B cell (primary cell): ENCODE measurements around the gene USP22. TPM values are rescaled to one million over a fixed set of nuclear protein-coding genes. Genes with fewer than 3 reads are reported as not detected.

ENCODE experiments used
- ATAC-seq: fragments of 200-7000 bp; cut with Tn5 transposase; one replicate; pipeline ENCODE4 v1.10.0; 2021; ENCODE audit warnings: low read depth, mild to moderate bottlenecking, moderate number of reproducible peaks, moderate library complexity
- CTCF ChIA-PET: fragments of 350-600 bp; sonication (Branson Sonifier 250); formaldehyde crosslinking; loops from one replicate; lab custom pipeline; 2021; ENCODE audit warnings: antibody characterized with exemption, inconsistent platforms; lab: Charles Lee
- POLR2A ChIA-PET: fragments of 350-600 bp; sonication (Branson Sonifier 250); formaldehyde crosslinking; loops from one replicate; lab custom pipeline; 2021; ENCODE audit warnings: antibody characterized with exemption; lab: Charles Lee
- DNase-seq: peaks from one replicate; pipeline ENCODE4 v3.0.0; 2013
- H2AFZ ChIP-seq: 2 replicates; pipeline ENCODE4 v1.6.1; 2012; ENCODE audit warnings: mild to moderate bottlenecking, low read depth, low read length; ENCODE audit not compliant: insufficient read depth, poor library complexity, severe bottlenecking
- H3K27ac ChIP-seq, 2 donors: 1 replicate in 1 of 2; 2 replicates in 1 of 2; pipeline ENCODE4 v1.5.1; 2012 to 2013; ENCODE audit warnings: low read length in 2 of 2, mild to moderate bottlenecking in 2 of 2, moderate library complexity in 1 of 2
- H3K27me3 ChIP-seq, 4 experiments: fragments of 200-600 bp in 1 of 4; sonication (generic) in 1 of 4; replicated peaks in 1 of 4; 1 replicate in 2 of 4; 2 replicates in 2 of 4; pipeline versions ENCODE4 v1.6.1 to v1.7.0; 2013 to 2016; ENCODE audit warnings: low read length in 3 of 4, mild to moderate bottlenecking in 2 of 4, mixed read lengths in 1 of 4, moderate library complexity in 1 of 4; ENCODE audit not compliant: insufficient read depth in 4 of 4, control insufficient read depth in 3 of 4; ENCODE audit errors: control extremely low read depth in 1 of 4
- H3K36me3 ChIP-seq, 2 experiments: replicated peaks in 1 of 2; 1 replicate in 1 of 2; 2 replicates in 1 of 2; pipeline versions ENCODE4 v1.6.1 to v1.7.1; 2013; ENCODE audit warnings: low read length in 1 of 2; ENCODE audit not compliant: insufficient read depth in 2 of 2, control insufficient read depth in 1 of 2; ENCODE audit errors: control extremely low read depth in 1 of 2, extremely low read depth in 1 of 2
- H3K4me1 ChIP-seq, 2 donors: fragments of 200-600 bp in 1 of 2; sonication (generic) in 1 of 2; 1 replicate in 1 of 2; 2 replicates in 1 of 2; pipeline versions ENCODE4 v1.5.1 to v1.6.1; 2013 to 2017; ENCODE audit warnings: low read length in 2 of 2; ENCODE audit not compliant: control insufficient read depth in 2 of 2, insufficient read depth in 2 of 2
- H3K4me2 ChIP-seq: replicated peaks from 2 replicates; pipeline ENCODE3; 2012; ENCODE audit warnings: mild to moderate bottlenecking, low read depth, low read length; ENCODE audit not compliant: poor library complexity, severe bottlenecking
- H3K4me3 ChIP-seq, 5 experiments: fragments of 200-600 bp in 1 of 5; sonication (generic) in 1 of 5; 1 replicate in 3 of 5; 2 replicates in 2 of 5; pipeline versions ENCODE4 v1.5.1 to v1.7.0; 2011 to 2016; ENCODE audit warnings: low read length in 4 of 5, mild to moderate bottlenecking in 4 of 5, low read depth in 2 of 5, control low read depth in 1 of 5, moderate library complexity in 1 of 5; ENCODE audit not compliant: insufficient read depth in 1 of 5; ENCODE audit errors: control extremely low read depth in 1 of 5, extremely low read depth in 1 of 5
- H3K79me2 ChIP-seq: fragments of 200-600 bp; sonication (generic); one replicate; pipeline ENCODE4 v1.6.0; 2016; ENCODE audit warnings: low read length; ENCODE audit not compliant: control insufficient read depth, insufficient read depth
- H3K9ac ChIP-seq: fragments of 200-600 bp; sonication (generic); 2 replicates; pipeline ENCODE4 v1.6.1; 2017; ENCODE audit warnings: mild to moderate bottlenecking, low read length, moderate library complexity
- H3K9me3 ChIP-seq, 3 donors: one replicate each; pipeline versions ENCODE4 v1.6.1 to v1.7.1; 2013; ENCODE audit warnings: low read length in 2 of 3; ENCODE audit not compliant: control insufficient read depth in 2 of 3, insufficient read depth in 1 of 3; ENCODE audit errors: control extremely low read depth in 1 of 3
- H4K20me1 ChIP-seq: 2 replicates; pipeline ENCODE4 v1.6.0; 2012; ENCODE audit warnings: mild to moderate bottlenecking, low read length; ENCODE audit not compliant: insufficient read depth, control insufficient read depth, poor library complexity, severe bottlenecking
- H3K27ac Mint-ChIP-seq: one replicate; pipeline ENCODE4 v1.8.0; 2021; ENCODE audit warnings: mixed read lengths
- H3K27me3 Mint-ChIP-seq: one replicate; pipeline ENCODE4 v1.8.0; 2021; ENCODE audit warnings: mixed read lengths
- H3K4me1 Mint-ChIP-seq: one replicate; pipeline ENCODE4 v1.8.0; 2021; ENCODE audit warnings: mixed read lengths
- H3K4me3 Mint-ChIP-seq: one replicate; pipeline ENCODE4 v1.8.0; 2021; ENCODE audit warnings: mixed read lengths
- H3K9me3 Mint-ChIP-seq: one replicate; pipeline ENCODE4 v1.8.0; 2022; ENCODE audit warnings: mixed read lengths; ENCODE audit not compliant: insufficient read depth
- CTCF ChIP-seq: fragments of 200-600 bp; IDR thresholded peaks from one replicate; pipeline ENCODE4 v1.8.0; 2022; ENCODE audit warnings: antibody characterized with exemption, mild to moderate bottlenecking
- EZH2 ChIP-seq: IDR thresholded peaks from 2 replicates; pipeline ENCODE4 v1.6.1; 2012; ENCODE audit warnings: borderline replicate concordance, low read depth, mild to moderate bottlenecking, moderate library complexity, low read length; ENCODE audit not compliant: insufficient read depth, poor library complexity, severe bottlenecking
- WGBS: methylation state at CpG from one replicate; pipeline ENCODE4 v1.1.5; 2013; ENCODE audit warnings: missing lambda C conversion rate; ENCODE audit not compliant: insufficient coverage; 5-methylcytosine and 5-hydroxymethylcytosine counted together
- intact Hi-C: fragments of 100-400 bp; cut with micrococcal nuclease; formaldehyde crosslinking; loops from one replicate; pipeline ENCODE4 v1.10.0; 2022
- polyA plus RNA-seq: library from polyadenylated mRNA; depleted of rRNA; stranded (reverse); fragments of >200 nt; gene quantifications from 2 replicates; pipeline ENCODE4 v1.2.3, GENCODE V29; 2012
- total RNA-seq, 2 donors: library from RNA; stranded (reverse); fragments of 120-200 nt in 1 of 2; gene quantifications; 1 replicate in 1 of 2; 2 replicates in 1 of 2; pipeline versions ENCODE4 v1.2.3 to v1.2.4, GENCODE V29; 2013 to 2022

Gene USP22
- total and polyA plus RNA-seq, 2 donors (not counting 1 experiment from before 2014, with no cell fraction given), result 74.3 to 167 TPM

- intact Hi-C loops, result no loop called here
- ChIA-PET POLR2A (no interaction called here), CTCF (interaction anchor here (2.9 kb wide), 1 partner anchor 10 kb away, joined by 11 read pairs; no protein-coding TSS in a partner anchor)
- Histone ChIP-seq H3K9me3 (no peaks in the 10 kb centered on the region), H2AFZ (no peak overlapping the region), H3K9ac (no peak overlapping the region), H3K4me3 (no peak overlapping the region), H3K27ac (no peak overlapping the region), H3K79me2 (peaks cover 28% of the 10 kb centered on the region), H3K4me1 (no peaks in the 10 kb centered on the region), H3K4me2 (no peak overlapping the region), H4K20me1 (peaks cover 74% of the 10 kb centered on the region), H3K27me3 (no peaks in the 10 kb centered on the region), H3K36me3 (peaks cover 2 to 85% of the 10 kb centered on the region in 2 experiments)
- H3K27me3 Mint-ChIP-seq, result no peaks in the 10 kb centered on the region
- H3K4me1 Mint-ChIP-seq, result peaks cover 2% of the 10 kb centered on the region
- H3K27ac Mint-ChIP-seq, result no peak overlapping the region
- H3K4me3 Mint-ChIP-seq, result no peak overlapping the region
- no peak for TF ChIP-seq EZH2
- no peak for TF ChIP-seq CTCF
- ATAC-seq (no peak), DNase-seq (no peak)
- 97% methylated on average over 8 of the region's 11 CpGs for WGBS
- no peaks in the 10 kb centered on the region for H3K9me3 Mint-ChIP-seq
These were observed 39.7 kb downstream of the USP22 start for GRCh38 chr17:21003007-21003621.

- ChIA-PET CTCF (no interaction called here), POLR2A (no interaction called here)
- H3K4me1 ChIP-seq, result no peaks in the 10 kb centered on the region
- Mint-ChIP-seq H3K9me3 (no peaks in the 10 kb centered on the region), H3K27ac (no peak overlapping the region), H3K27me3 (no peaks in the 10 kb centered on the region), H3K4me3 (no peak overlapping the region), H3K4me1 (peaks cover 2% of the 10 kb centered on the region)
- H3K79me2 ChIP-seq, result peaks cover 22% of the 10 kb centered on the region
- DNase-seq, result no peak
- H3K36me3 ChIP-seq, result peaks cover 2 to 79% of the 10 kb centered on the region in 2 experiments
- ATAC-seq, result no peak
- H3K4me3 ChIP-seq, result no peak overlapping the region
- no peak overlapping the region for H3K9ac ChIP-seq
- 98% methylated on average over 23 of the region's 26 CpGs for WGBS
- intact Hi-C loops, result no loop called here
- H2AFZ ChIP-seq, result no peak overlapping the region
- H4K20me1 ChIP-seq, result peaks cover 75% of the 10 kb centered on the region
- no peaks in the 10 kb centered on the region for H3K27me3 ChIP-seq
- H3K9me3 ChIP-seq, result no peaks in the 10 kb centered on the region
- H3K27ac ChIP-seq, result no peak overlapping the region
- TF ChIP-seq EZH2 (no peak), CTCF (no peak)
- no peak overlapping the region for H3K4me2 ChIP-seq
These were observed 40.4 kb downstream of the USP22 start for GRCh38 chr17:21002309-21003006.
